Adrenal gland (tissue), 5 donors: ENCODE measurements around the gene MOGAT3.

ENCODE experiments used
- CTCF ChIP-seq, 6 experiments: fragments of 450-650 bp in 4 of 6; fragments of 200-600 bp in 2 of 6; sonication (generic) in 1 of 6; IDR thresholded peaks; 1 replicate in 5 of 6; 2 replicates in 1 of 6; pipeline versions ENCODE4 v1.5.1 to v1.8.0; 2016 to 2021; ENCODE audit warnings: antibody characterized with exemption in 6 of 6, mild to moderate bottlenecking in 2 of 6, moderate library complexity in 1 of 6
- POLR2A ChIP-seq, 2 donors: fragments of 450-650 bp; IDR thresholded peaks; one replicate each; pipeline ENCODE4 v1.6.1; 2017; ENCODE audit warnings: antibody characterized with exemption in 2 of 2, mild to moderate bottlenecking in 2 of 2, moderate library complexity in 1 of 2
- donor health status: DM: no; HTN: no; CAD: no.

- TF ChIP-seq CTCF (IDR thresholded peaks at IDR 0.05) (no peak), POLR2A (IDR thresholded peaks at IDR 0.05) (no peak)
These were observed 27.0 kb downstream of the MOGAT3 start for GRCh38 chr7:101173752-101174244.
